K562 (cell line): Measurements from ENCODE around the gene UQCRC1. TPM values are rescaled to one million over a fixed set of nuclear protein-coding genes. Genes with fewer than 3 reads are reported as not detected.

Experiments
- ATAC-seq: fragments of 200-7000 bp; cut with Tn5 transposase; 3 replicates; pipeline ENCODE4 v1.9.1; 2020; ENCODE audit warnings: moderate library complexity
- BruUV-seq: library from RNA; stranded (reverse); fragments of 400-500 nt; replicated peaks from 2 replicates; lab custom pipeline; 2021; lab: Mats Ljungman, UMichigan
- CTCF ChIA-PET: fragments of 300-600 bp; formaldehyde crosslinking; extraction: SDS; loops from one replicate; lab custom pipeline; 2021; ENCODE audit warnings: low intra/inter-chr PET ratio; lab: Yijun Ruan, JAX
- POLR2A ChIA-PET: fragments of 300-600, 350-650 bp; sonication (Branson Sonifier 250); formaldehyde crosslinking; extraction: SDS; loops from one replicate; lab custom pipeline; 2021; ENCODE audit warnings: antibody characterized with exemption, inconsistent platforms; lab: Yijun Ruan, JAX
- DNase-seq, 4 experiments: peaks; one replicate each; pipeline versions ENCODE4 v3.0.0 to v3.0.0-alpha.2; 2011 to 2018; ENCODE audit warnings: low spot score in 3 of 4, mixed read lengths in 3 of 4; ENCODE audit errors: extremely low read depth in 1 of 4
- FAIRE-seq: peaks from 2 replicates; lab custom pipeline; 2011; peaks lifted over from hg19 to GRCh38; lab: Jason Lieb, UNC
- H2AFZ ChIP-seq: 2 replicates; pipeline ENCODE4 v1.6.0; 2011; ENCODE audit warnings: low read depth, low read length, control low read depth, inconsistent platforms
- H3K27ac ChIP-seq: fragments of 200-600 bp; 3 replicates; pipeline ENCODE4 v1.8.0; 2011; ENCODE audit warnings: low read depth, mild to moderate bottlenecking, control low read depth, inconsistent platforms, low read length, moderate library complexity, mixed read lengths; ENCODE audit errors: extremely low read depth
- H3K27me3 ChIP-seq, 2 experiments: fragments of 300-600 bp in 1 of 2; 2 replicates in 1 of 2; 3 replicates in 1 of 2; pipeline versions ENCODE4 v1.6.0 to v1.8.0; 2011; ENCODE audit warnings: inconsistent platforms in 2 of 2, low read length in 2 of 2, mild to moderate bottlenecking in 1 of 2, mixed read lengths in 1 of 2, moderate library complexity in 1 of 2; ENCODE audit not compliant: control insufficient read depth in 2 of 2, insufficient read depth in 2 of 2
- H3K36me3 ChIP-seq: fragments of 300-600 bp; 3 replicates; pipeline ENCODE4 v1.8.0; 2011; ENCODE audit warnings: mild to moderate bottlenecking, low read length, inconsistent platforms; ENCODE audit not compliant: control insufficient read depth, insufficient read depth
- H3K4me1 ChIP-seq, 2 experiments: fragments of 200-600 bp in 1 of 2; replicated peaks in 1 of 2; 2 replicates in 1 of 2; 3 replicates in 1 of 2; pipeline versions ENCODE4 v1.5.1 to v1.8.0; 2011; ENCODE audit warnings: inconsistent platforms in 2 of 2, low read length in 2 of 2, mild to moderate bottlenecking in 1 of 2, mixed read lengths in 1 of 2, moderate library complexity in 1 of 2; ENCODE audit not compliant: control insufficient read depth in 2 of 2, insufficient read depth in 2 of 2
- H3K4me2 ChIP-seq: 2 replicates; pipeline ENCODE4 v1.6.1; 2011; ENCODE audit warnings: low read length, control low read depth, inconsistent platforms, mixed read lengths; ENCODE audit not compliant: insufficient read depth
- H3K4me3 ChIP-seq: fragments of 200-600 bp; sonication (generic), shearing (Covaris generic); 2 replicates; pipeline ENCODE4 v1.5.1; 2016; ENCODE audit warnings: control low read depth, inconsistent platforms
- H3K79me2 ChIP-seq: fragments of 200-600 bp; 3 replicates; pipeline ENCODE4 v1.8.0; 2011; ENCODE audit warnings: low read length, inconsistent platforms; ENCODE audit not compliant: control insufficient read depth, insufficient read depth
- H3K9ac ChIP-seq, 2 experiments: 2 replicates each; pipeline versions ENCODE4 v1.6.0 to v1.6.1; 2011; ENCODE audit warnings: low read depth in 2 of 2, low read length in 2 of 2, control low read depth in 1 of 2, inconsistent platforms in 1 of 2, mild to moderate bottlenecking in 1 of 2, mixed read lengths in 1 of 2; ENCODE audit not compliant: insufficient read depth in 1 of 2
- H3K9me1 ChIP-seq: one replicate; pipeline ENCODE4 v1.6.0; 2011; ENCODE audit warnings: inconsistent platforms, mild to moderate bottlenecking, low read length, moderate library complexity; ENCODE audit not compliant: control insufficient read depth, insufficient read depth
- H3K9me3 ChIP-seq: replicated peaks from 2 replicates; pipeline ENCODE4 v1.5.1; 2011; ENCODE audit warnings: low read depth, low read length, inconsistent platforms; ENCODE audit not compliant: control insufficient read depth, insufficient read depth
- H4K20me1 ChIP-seq: replicated peaks from 2 replicates; pipeline ENCODE4 v1.6.1; 2011; ENCODE audit warnings: low read length, inconsistent platforms, mixed read lengths; ENCODE audit not compliant: control insufficient read depth, insufficient read depth
- HNRNPLL ChIP-seq: fragments of 200-400 bp; formaldehyde crosslinking; IDR thresholded peaks from 2 replicates; pipeline ENCODE4 v1.6.1; 2017; ENCODE audit warnings: low read length, low read depth, mild to moderate bottlenecking; ENCODE audit not compliant: poor library complexity, severe bottlenecking
- WGBS: fragments of 100-300 bp; shearing (Covaris generic); methylation state at CpG from one replicate; pipeline ENCODE4 v1.1.6; 2016; ENCODE audit warnings: low coverage, mixed read lengths; ENCODE audit not compliant: insufficient coverage; ENCODE audit errors: missing lambda C conversion rate; 5-methylcytosine and 5-hydroxymethylcytosine counted together
- in situ Hi-C: fragments of 300-500 bp; cut with MboI; formaldehyde crosslinking; loops from 4 replicates; pipeline ENCODE4 v1.15.0; 2018; ENCODE audit warnings: inconsistent platforms, mixed read lengths
- intact Hi-C: fragments of 100-400 bp; cut with micrococcal nuclease; formaldehyde crosslinking; loops from 2 replicates; pipeline ENCODE4 v1.14.2; 2022
- polyA plus RNA-seq, 8 experiments: library from polyadenylated mRNA; depleted of rRNA in 4 of 8; stranded (reverse) in 5 of 8; unstranded in 3 of 8; fragments of >200 nt; fragmentation: Nextera tagmentation in 2 of 8; fragmentation: Illumina TruSeq in 1 of 8; extraction: Ambion mirVana in 2 of 8; extraction: Trizol in 1 of 8; gene quantifications; 2 replicates each; pipeline versions ENCODE4 v1.2.1 to v1.2.3, GENCODE V29; 2011 to 2014; ENCODE audit warnings: inconsistent platforms in 1 of 8, missing spikeins in 1 of 8
- total RNA-seq, 7 experiments: library from RNA; depleted of rRNA in 6 of 7; stranded (reverse); fragments of >200 nt in 6 of 7; fragmentation: Illumina TruSeq in 2 of 7; extraction: Trizol in 2 of 7; gene quantifications; 2 replicates each; pipeline versions ENCODE4 v1.2.1 to v1.2.3, GENCODE V29; 2011 to 2021; ENCODE audit warnings: low replicate concordance in 1 of 7
- TF ChIP-seq, protein P1 (sequence below), 3 experiments: IDR thresholded peaks in 2 of 3; conservative IDR thresholded peaks in 1 of 3; 2 replicates each; pipeline ENCODE4 v1.5.1; 2011 to 2012; ENCODE audit warnings: low read length in 3 of 3, mild to moderate bottlenecking in 3 of 3, control low read depth in 2 of 3, improper control_type of control experiment in 1 of 3, inconsistent platforms in 1 of 3, low read depth in 1 of 3, mixed read lengths in 1 of 3, moderate library complexity in 1 of 3; ENCODE audit not compliant: insufficient read depth in 2 of 3

UQCRC1 gene
- total and polyA plus RNA-seq, 9 of the 15 experiments (the other 6 are each of a cell fraction or from before 2014, with no cell fraction given): 125 to 424 (median 268) TPM

GRCh38 chr3:48591436-48591835 is 18.0 kb downstream of the UQCRC1 start:
- in situ Hi-C loops: no loop called here
- ATAC-seq: 0 out of 3 replicates have a peak, but pooled peaks have one; percentile 14
- H3K4me1 ChIP-seq: peaks cover 12 to 45% of the 10 kb centered on the region in 2 experiments; a peak in 4 of 5 replicates
- no peaks in the 10 kb centered on the region for H3K9me1 ChIP-seq
- no TSS peak for BruUV-seq
- ChIA-PET CTCF (no interaction called here), POLR2A (interaction anchor here (0.6 kb wide), 2 partner anchors 22 to 155 kb away, joined by 3 read pairs; no protein-coding TSS in a partner anchor)
- H3K27ac ChIP-seq: no peak overlapping the region
- FAIRE-seq: no peak
- no peaks in the 10 kb centered on the region; the same call in 1 of the 2 replicates for H4K20me1 ChIP-seq
- intact Hi-C loops: no loop called here
- no peak for TF ChIP-seq HNRNPLL
- TF ChIP-seq, protein P1, sequence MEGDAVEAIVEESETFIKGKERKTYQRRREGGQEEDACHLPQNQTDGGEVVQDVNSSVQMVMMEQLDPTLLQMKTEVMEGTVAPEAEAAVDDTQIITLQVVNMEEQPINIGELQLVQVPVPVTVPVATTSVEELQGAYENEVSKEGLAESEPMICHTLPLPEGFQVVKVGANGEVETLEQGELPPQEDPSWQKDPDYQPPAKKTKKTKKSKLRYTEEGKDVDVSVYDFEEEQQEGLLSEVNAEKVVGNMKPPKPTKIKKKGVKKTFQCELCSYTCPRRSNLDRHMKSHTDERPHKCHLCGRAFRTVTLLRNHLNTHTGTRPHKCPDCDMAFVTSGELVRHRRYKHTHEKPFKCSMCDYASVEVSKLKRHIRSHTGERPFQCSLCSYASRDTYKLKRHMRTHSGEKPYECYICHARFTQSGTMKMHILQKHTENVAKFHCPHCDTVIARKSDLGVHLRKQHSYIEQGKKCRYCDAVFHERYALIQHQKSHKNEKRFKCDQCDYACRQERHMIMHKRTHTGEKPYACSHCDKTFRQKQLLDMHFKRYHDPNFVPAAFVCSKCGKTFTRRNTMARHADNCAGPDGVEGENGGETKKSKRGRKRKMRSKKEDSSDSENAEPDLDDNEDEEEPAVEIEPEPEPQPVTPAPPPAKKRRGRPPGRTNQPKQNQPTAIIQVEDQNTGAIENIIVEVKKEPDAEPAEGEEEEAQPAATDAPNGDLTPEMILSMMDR (IDR thresholded peaks at IDR 0.05 in 2 of 3, conservative IDR thresholded peaks at IDR 0.05 in 1 of 3; ENCODE audit: insufficient read depth in 2 of 3, low read depth in 1 of 3, low read length in 3 of 3): 0 out of 6 replicates have a peak, but pooled peaks of 1 of the 3 experiments have one; percentile 8
- no peaks in the 10 kb centered on the region for H3K36me3 ChIP-seq
- no peaks in the 10 kb centered on the region for H3K79me2 ChIP-seq
- no peaks in the 10 kb centered on the region for H3K9me3 ChIP-seq
- H3K27me3 ChIP-seq: peaks cover 0 to 31% of the 10 kb centered on the region in 2 experiments; a peak in 3 of 5 replicates
- 25% methylated on average over 13 of the region's 14 CpGs for WGBS
- DNase-seq: peak in 2 of 4 experiments; percentile 28 to 29
- H3K4me3 ChIP-seq: no peak overlapping the region
- no peak overlapping the region for H3K4me2 ChIP-seq
- no peak overlapping the region for H2AFZ ChIP-seq
- peak overlapping the region in 1 of 2 experiments; percentile 45; a peak in 1 of 4 replicates for H3K9ac ChIP-seq
